Neuronal stem cell (in vitro differentiated cells): ENCODE data around the gene GRWD1.

Experiments used
- DNase-seq: peaks from one replicate; pipeline ENCODE4 v3.0.0-alpha.2; 2013; ENCODE audit warnings: low spot score
- H2AFZ ChIP-seq: one replicate; pipeline ENCODE4 v1.6.1; 2013; ENCODE audit warnings: mild to moderate bottlenecking, low read length, inconsistent platforms
- H2AK5ac ChIP-seq: 2 replicates; pipeline ENCODE4 v1.6.1; 2013; ENCODE audit warnings: low read depth, mild to moderate bottlenecking, inconsistent platforms, low read length, moderate library complexity, mixed read lengths
- H2BK120ac ChIP-seq: 2 replicates; pipeline ENCODE4 v1.6.1; 2013; ENCODE audit warnings: low read depth, mild to moderate bottlenecking, inconsistent platforms, low read length, moderate library complexity, mixed read lengths
- H2BK12ac ChIP-seq: one replicate; pipeline ENCODE4 v1.6.1; 2013; ENCODE audit warnings: low read length, inconsistent platforms
- H2BK15ac ChIP-seq: 2 replicates; pipeline ENCODE4 v1.6.1; 2013; ENCODE audit warnings: mild to moderate bottlenecking, low read length, inconsistent platforms, mixed read lengths
- H2BK5ac ChIP-seq: one replicate; pipeline ENCODE4 v1.6.1; 2013; ENCODE audit warnings: inconsistent platforms, mild to moderate bottlenecking, low read length, moderate library complexity
- H3K14ac ChIP-seq: one replicate; pipeline ENCODE4 v1.6.1; 2013; ENCODE audit warnings: low read length, inconsistent platforms
- H3K18ac ChIP-seq: 2 replicates; pipeline ENCODE4 v1.6.1; 2013; ENCODE audit warnings: low read length, inconsistent platforms
- H3K23ac ChIP-seq: 2 replicates; pipeline ENCODE4 v1.6.1; 2013; ENCODE audit warnings: low read depth, mild to moderate bottlenecking, mixed read lengths, low read length, inconsistent platforms; ENCODE audit not compliant: poor library complexity
- H3K27ac ChIP-seq: replicated peaks from 3 replicates; pipeline ENCODE4 v1.5.1; 2013; ENCODE audit warnings: low read length, inconsistent platforms
- H3K27me3 ChIP-seq, 3 experiments: 2 replicates each; pipeline ENCODE4 v1.6.1; 2013; ENCODE audit warnings: low read length in 3 of 3, mild to moderate bottlenecking in 2 of 3, inconsistent platforms in 1 of 3, low read depth in 1 of 3, mixed read lengths in 1 of 3, moderate library complexity in 1 of 3; ENCODE audit not compliant: control insufficient read depth in 3 of 3, insufficient read depth in 3 of 3
- H3K36me3 ChIP-seq, 2 donors: replicated peaks in 1 of 2; 2 replicates each; pipeline ENCODE4 v1.6.1; 2013; ENCODE audit warnings: low read length in 2 of 2; ENCODE audit not compliant: control insufficient read depth in 2 of 2, insufficient read depth in 2 of 2
- H3K4ac ChIP-seq: 2 replicates; pipeline ENCODE4 v1.6.1; 2013; ENCODE audit warnings: inconsistent platforms, mild to moderate bottlenecking, low read length, moderate library complexity
- H3K4me1 ChIP-seq, 2 donors: 1 replicate in 1 of 2; 2 replicates in 1 of 2; pipeline ENCODE4 v1.6.1; 2013; ENCODE audit warnings: low read length in 2 of 2, low read depth in 1 of 2; ENCODE audit not compliant: control insufficient read depth in 2 of 2, insufficient read depth in 1 of 2
- H3K4me2 ChIP-seq: one replicate; pipeline ENCODE4 v1.6.1; 2013; ENCODE audit warnings: mild to moderate bottlenecking, low read length, inconsistent platforms; ENCODE audit not compliant: insufficient read depth, poor library complexity, severe bottlenecking
- H3K4me3 ChIP-seq, 2 donors: 2 replicates each; pipeline ENCODE4 v1.5.1; 2013; ENCODE audit warnings: low read length in 2 of 2, mild to moderate bottlenecking in 2 of 2, inconsistent platforms in 1 of 2, moderate library complexity in 1 of 2
- H3K79me1 ChIP-seq: one replicate; pipeline ENCODE4 v1.6.1; 2013; ENCODE audit warnings: low read depth, mild to moderate bottlenecking, inconsistent platforms, low read length, moderate library complexity
- H3K9ac ChIP-seq: one replicate; pipeline ENCODE4 v1.6.1; 2013; ENCODE audit warnings: mild to moderate bottlenecking, low read depth, low read length, inconsistent platforms; ENCODE audit not compliant: poor library complexity
- H3K9me3 ChIP-seq, 2 donors: replicated peaks in 1 of 2; 2 replicates each; pipeline versions ENCODE3 to v1.6.1; 2013; ENCODE audit warnings: low read length in 2 of 2, mild to moderate bottlenecking in 2 of 2, inconsistent platforms in 1 of 2, low read depth in 1 of 2, mixed read lengths in 1 of 2, moderate library complexity in 1 of 2; ENCODE audit not compliant: control insufficient read depth in 2 of 2, insufficient read depth in 1 of 2
- H4K8ac ChIP-seq: one replicate; pipeline ENCODE4 v1.6.1; 2013; ENCODE audit warnings: low read depth, mild to moderate bottlenecking, inconsistent platforms, low read length, moderate library complexity
- H4K91ac ChIP-seq: one replicate; pipeline ENCODE4 v1.6.1; 2013; ENCODE audit warnings: low read length, low read depth, mild to moderate bottlenecking, inconsistent platforms; ENCODE audit not compliant: poor library complexity
- WGBS, 2 donors: extraction: QIAGEN DNeasy Blood & Tissue Kit; methylation state at CpG; one replicate each; pipeline ENCODE4 v1.1.7; 2013; ENCODE audit warnings: missing lambda C conversion rate in 2 of 2, mixed read lengths in 1 of 2; ENCODE audit not compliant: insufficient read length in 2 of 2, insufficient replicate concordance in 1 of 2; ENCODE audit errors: extremely low coverage in 2 of 2; 5-methylcytosine and 5-hydroxymethylcytosine counted together

Gene GRWD1

GRCh38 chr19:48461982-48462655 is 16.3 kb downstream of the GRWD1 start:
- H3K4me2 ChIP-seq = no peak overlapping the region
- peak overlapping the region; percentile 73 for H3K23ac ChIP-seq
- DNase-seq = no peak
- H2BK12ac ChIP-seq = peak overlapping the region; percentile 84
- no peaks in the 10 kb centered on the region for H3K79me1 ChIP-seq
- H3K4me3 ChIP-seq = no peak overlapping the region
- peak overlapping the region; percentile 84 for H2AK5ac ChIP-seq
- no peak overlapping the region for H4K91ac ChIP-seq
- H2AFZ ChIP-seq = no peak overlapping the region
- peaks cover 0 to 4% of the 10 kb centered on the region in 2 donors for H3K4me1 ChIP-seq
- H3K4ac ChIP-seq = no peak overlapping the region
- H3K27me3 ChIP-seq = no peaks in the 10 kb centered on the region
- no peaks in the 10 kb centered on the region for H3K9me3 ChIP-seq
- H3K14ac ChIP-seq = peak overlapping the region; percentile 82
- H3K27ac ChIP-seq = no peak overlapping the region
- H2BK120ac ChIP-seq = no peak overlapping the region
- peak overlapping the region; percentile 44 for H3K9ac ChIP-seq
- peaks cover 4 to 13% of the 10 kb centered on the region in 2 donors for H3K36me3 ChIP-seq
- peak overlapping the region; percentile 22 for H2BK5ac ChIP-seq
- H2BK15ac ChIP-seq = peak overlapping the region; percentile 58
- H4K8ac ChIP-seq = peak overlapping the region; percentile 17
- no CpG with 5 or more reads among the region's 62 CpGs for WGBS, 2 donors
- H3K18ac ChIP-seq = peak overlapping the region; percentile 48

GRCh38 chr19:48465215-48465614 is 19.4 kb downstream of the GRWD1 start:
- H3K79me1 ChIP-seq = no peaks in the 10 kb centered on the region
- H3K36me3 ChIP-seq = peaks cover 4 to 8% of the 10 kb centered on the region in 2 donors
- no peaks in the 10 kb centered on the region for H3K27me3 ChIP-seq
- H3K4me2 ChIP-seq = no peak overlapping the region
- H2BK5ac ChIP-seq = no peak overlapping the region
- no peak overlapping the region for H3K4me3 ChIP-seq
- no peaks in the 10 kb centered on the region for H3K9me3 ChIP-seq
- no peak for DNase-seq
- no peak overlapping the region for H4K8ac ChIP-seq
- H3K23ac ChIP-seq = no peak overlapping the region
- no CpG with 5 or more reads among the region's 1 CpG for WGBS, 2 donors
- no peak overlapping the region for H3K14ac ChIP-seq
- no peak overlapping the region for H2AK5ac ChIP-seq
- no peak overlapping the region for H2AFZ ChIP-seq
- no peak overlapping the region for H4K91ac ChIP-seq
- no peak overlapping the region for H3K4ac ChIP-seq
- H3K27ac ChIP-seq = no peak overlapping the region
- H3K4me1 ChIP-seq = peaks cover 10 to 14% of the 10 kb centered on the region in 2 donors
- H3K18ac ChIP-seq = no peak overlapping the region
- no peak overlapping the region for H2BK12ac ChIP-seq
- H2BK15ac ChIP-seq = no peak overlapping the region
- H3K9ac ChIP-seq = no peak overlapping the region
- H2BK120ac ChIP-seq = no peak overlapping the region

GRCh38 chr19:48466561-48467325 is 21.0 kb downstream of the GRWD1 start:
- no peak overlapping the region for H3K9ac ChIP-seq
- WGBS, 2 donors = no CpG with 5 or more reads among the region's 16 CpGs
- H3K4me3 ChIP-seq = peak overlapping the region in 1 of 2 donors; percentile 12
- peak overlapping the region; percentile 42 for H3K4ac ChIP-seq
- H2AK5ac ChIP-seq = peak overlapping the region; percentile 82
- no peak overlapping the region for H3K14ac ChIP-seq
- no peak overlapping the region for H4K8ac ChIP-seq
- H3K27me3 ChIP-seq = no peaks in the 10 kb centered on the region
- peaks cover 5% of the 10 kb centered on the region for H3K79me1 ChIP-seq
- H2BK5ac ChIP-seq = peak overlapping the region; percentile 9
- H3K36me3 ChIP-seq = peaks cover 17 to 19% of the 10 kb centered on the region in 2 donors
- H3K23ac ChIP-seq = peak overlapping the region; percentile 13
- H3K27ac ChIP-seq = peak overlapping the region; percentile 55
- no peak overlapping the region for H2BK120ac ChIP-seq
- no peak overlapping the region for H4K91ac ChIP-seq
- no peak for DNase-seq
- no peaks in the 10 kb centered on the region for H3K9me3 ChIP-seq
- peaks cover 14 to 15% of the 10 kb centered on the region in 2 donors for H3K4me1 ChIP-seq
- peak overlapping the region; percentile 83 for H2BK15ac ChIP-seq
- H3K18ac ChIP-seq = peak overlapping the region; percentile 79
- peak overlapping the region; percentile 28 for H2BK12ac ChIP-seq
- H3K4me2 ChIP-seq = no peak overlapping the region
- no peak overlapping the region for H2AFZ ChIP-seq

GRCh38 chr19:48468772-48469288 is 23.0 kb downstream of the GRWD1 start:
- peaks cover 33 to 40% of the 10 kb centered on the region in 2 donors for H3K36me3 ChIP-seq
- H3K4me3 ChIP-seq = peak overlapping the region; percentile 91 to 94
- peak overlapping the region; percentile 89 for H3K23ac ChIP-seq

More at GRCh38 chr19:48468772-48469288, 23.0 kb downstream of the GRWD1 start:
- H2BK15ac ChIP-seq = no peak overlapping the region
- H3K9ac ChIP-seq = no peak overlapping the region
- H2BK12ac ChIP-seq = no peak overlapping the region
- DNase-seq = peak; percentile 100
- no peak overlapping the region for H4K8ac ChIP-seq
- H3K27ac ChIP-seq = peak overlapping the region; percentile 95
- no CpG with 5 or more reads among the region's 36 CpGs for WGBS, 2 donors
- H2BK5ac ChIP-seq = peak overlapping the region; percentile 79
- peaks cover 15% of the 10 kb centered on the region for H3K79me1 ChIP-seq
- peaks cover 0 to 2% of the 10 kb centered on the region in 2 donors for H3K9me3 ChIP-seq
- no peak overlapping the region for H2AK5ac ChIP-seq
- H3K4me1 ChIP-seq = peaks cover 14 to 15% of the 10 kb centered on the region in 2 donors
- peak overlapping the region; percentile 86 for H2AFZ ChIP-seq
- no peak overlapping the region for H4K91ac ChIP-seq
- no peak overlapping the region for H3K4ac ChIP-seq
- no peaks in the 10 kb centered on the region for H3K27me3 ChIP-seq
- no peak overlapping the region for H2BK120ac ChIP-seq
- H3K4me2 ChIP-seq = peak overlapping the region; percentile 28
- H3K14ac ChIP-seq = no peak overlapping the region
- no peak overlapping the region for H3K18ac ChIP-seq
